SK-N-SH (cell line): ENCODE data around the gene BMP7. TPM values are rescaled to one million over a fixed set of nuclear protein-coding genes. Genes with fewer than 3 reads are reported as not detected.
"Not testable (repeated sequence)": the region's sequence is repeated elsewhere in the genome, so short reads cannot be mapped to it uniquely, and the experiment has no call there.

Experiments
- CTCF ChIA-PET: fragments of 300-600, 350-600 bp; formaldehyde crosslinking; extraction: SDS; loops from one replicate; lab custom pipeline; 2021; lab: Yijun Ruan, JAX
- POLR2A ChIA-PET: fragments of 350-600 bp; sonication (Branson Sonifier 250); formaldehyde crosslinking; extraction: SDS; loops from one replicate; lab custom pipeline; 2020; ENCODE audit warnings: antibody characterized with exemption, inconsistent platforms; lab: Yijun Ruan, JAX
- DNase-seq: peaks from one replicate; pipeline ENCODE4 v3.0.0; 2012
- H2AFZ ChIP-seq: fragments of 200-600 bp; sonication (generic); 2 replicates; pipeline ENCODE4 v1.8.1; 2016; ENCODE audit warnings: antibody characterized with exemption, mild to moderate bottlenecking, low read depth
- H3F3A ChIP-seq: fragments of 200-600 bp; sonication (generic); replicated peaks from 2 replicates; pipeline ENCODE3; 2016; ENCODE audit warnings: antibody characterized with exemption, mild to moderate bottlenecking; ENCODE audit not compliant: insufficient read depth
- H3K27ac ChIP-seq, 2 experiments: fragments of 200-500 bp in 1 of 2; fragments of 200-600 bp in 1 of 2; sonication (Bioruptor generic) in 1 of 2; sonication (generic), shearing (Covaris generic) in 1 of 2; 2 replicates each; pipeline versions ENCODE4 v1.5.1 to v1.6.1; 2014 to 2016; ENCODE audit warnings: low read depth in 2 of 2, inconsistent platforms in 1 of 2, low read length in 1 of 2, mild to moderate bottlenecking in 1 of 2, mixed read lengths in 1 of 2
- H3K27me3 ChIP-seq: fragments of 200-600 bp; sonication (generic), shearing (Covaris generic); 2 replicates; pipeline ENCODE4 v1.6.1; 2016; ENCODE audit warnings: mixed run types; ENCODE audit not compliant: insufficient read depth
- H3K36me3 ChIP-seq, 2 experiments: fragments of 200-500 bp in 1 of 2; fragments of 200-600 bp in 1 of 2; sonication (Bioruptor generic) in 1 of 2; sonication (generic) in 1 of 2; replicated peaks in 1 of 2; 2 replicates each; pipeline versions ENCODE3 to v1.5.1; 2014 to 2016; ENCODE audit warnings: low read length in 1 of 2, mild to moderate bottlenecking in 1 of 2; ENCODE audit not compliant: insufficient read depth in 2 of 2, control insufficient read depth in 1 of 2
- H3K4me1 ChIP-seq, 2 experiments: fragments of 200-500 bp in 1 of 2; fragments of 200-600 bp in 1 of 2; sonication (Bioruptor generic) in 1 of 2; sonication (generic), shearing (Covaris generic) in 1 of 2; 2 replicates each; pipeline versions ENCODE4 v1.5.1 to v1.6.1; 2014 to 2016; ENCODE audit warnings: low read depth in 1 of 2, low read length in 1 of 2, mixed run types in 1 of 2; ENCODE audit not compliant: insufficient read depth in 2 of 2, control insufficient read depth in 1 of 2
- H3K4me2 ChIP-seq: fragments of 200-600 bp; sonication (generic), shearing (Covaris generic); 2 replicates; pipeline ENCODE4 v1.6.1; 2017; ENCODE audit warnings: mixed run types
- H3K4me3 ChIP-seq, 2 experiments: fragments of 200-500 bp in 1 of 2; fragments of 200-600 bp in 1 of 2; sonication (Bioruptor generic) in 1 of 2; sonication (generic), shearing (Covaris generic) in 1 of 2; 2 replicates each; pipeline versions ENCODE4 v1.5.1 to v1.8.1; 2014 to 2016; ENCODE audit warnings: low read depth in 2 of 2, inconsistent platforms in 1 of 2, low read length in 1 of 2, mild to moderate bottlenecking in 1 of 2, mixed read lengths in 1 of 2, moderate library complexity in 1 of 2
- H3K79me2 ChIP-seq: fragments of 200-600 bp; sonication (generic); 2 replicates; pipeline ENCODE4 v1.8.1; 2017; ENCODE audit warnings: mild to moderate bottlenecking; ENCODE audit not compliant: insufficient read depth
- H3K9ac ChIP-seq: fragments of 200-600 bp; sonication (generic); 2 replicates; pipeline ENCODE4 v1.6.1; 2017; ENCODE audit warnings: mixed run types
- H3K9me2 ChIP-seq: fragments of 200-600 bp; sonication (generic); 2 replicates; pipeline ENCODE4 v1.6.1; 2017; ENCODE audit warnings: mixed run types
- H3K9me3 ChIP-seq: fragments of 200-600 bp; sonication (generic); 2 replicates; pipeline ENCODE4 v1.6.1; 2017; ENCODE audit warnings: mixed run types, mild to moderate bottlenecking, moderate library complexity
- H4K20me1 ChIP-seq: fragments of 200-600 bp; sonication (generic); 2 replicates; pipeline ENCODE4 v1.6.1; 2017; ENCODE audit warnings: mild to moderate bottlenecking, mixed run types; ENCODE audit not compliant: insufficient read depth
- ELF1 ChIP-seq: IDR thresholded peaks from 2 replicates; pipeline ENCODE4 v1.4.0; 2012
- EZH2phosphoT487 ChIP-seq: fragments of 200-600 bp; sonication (generic); IDR thresholded peaks from 2 replicates; pipeline ENCODE4 v1.6.1; 2017; ENCODE audit warnings: low read depth, mixed run types, mild to moderate bottlenecking, antibody characterized with exemption, moderate library complexity, borderline replicate concordance
- FOSL2 ChIP-seq: IDR thresholded peaks from 2 replicates; pipeline ENCODE4 v1.4.0; 2012; ENCODE audit warnings: low read depth, mild to moderate bottlenecking, moderate library complexity, borderline replicate concordance
- FOXJ3 ChIP-seq: sonication (generic); formaldehyde crosslinking; IDR thresholded peaks from 2 replicates; pipeline ENCODE4 v1.5.1; 2020; ENCODE audit warnings: mild to moderate bottlenecking, missing genetic modification reagents
- MEF2A ChIP-seq: IDR thresholded peaks from 2 replicates; pipeline ENCODE4 v1.4.0; 2012; ENCODE audit warnings: low read depth, borderline replicate concordance
- NFIC ChIP-seq: IDR thresholded peaks from 2 replicates; pipeline ENCODE4 v1.4.0; 2012; ENCODE audit warnings: borderline replicate concordance
- NRF1 ChIP-seq: IDR thresholded peaks from 2 replicates; pipeline ENCODE4 v1.6.1; 2012; ENCODE audit warnings: low read depth, mild to moderate bottlenecking, low read length
- TAF1 ChIP-seq: IDR thresholded peaks from 2 replicates; pipeline ENCODE4 v1.6.1; 2012; ENCODE audit warnings: low read depth, mild to moderate bottlenecking, low read length, moderate library complexity, borderline replicate concordance
- USF1 ChIP-seq: IDR thresholded peaks from 2 replicates; pipeline ENCODE4 v1.4.0; 2012; ENCODE audit warnings: low read depth, borderline replicate concordance
- YY1 ChIP-seq: IDR thresholded peaks from 2 replicates; pipeline ENCODE4 v1.4.0; 2012; ENCODE audit warnings: low read depth, mild to moderate bottlenecking
- WGBS: methylation state at CpG from one replicate; pipeline ENCODE4 v1.1.6; 2017; ENCODE audit warnings: low lambda C conversion rate; 5-methylcytosine and 5-hydroxymethylcytosine counted together
- polyA plus RNA-seq, 3 experiments: library from polyadenylated mRNA; depleted of rRNA; stranded (reverse); fragments of >200 nt; gene quantifications; 2 replicates each; pipeline ENCODE4 v1.2.3, GENCODE V29; 2012
- TF ChIP-seq, protein P1 (sequence below): fragments of 150-350 bp; IDR thresholded peaks from 2 replicates; pipeline ENCODE4 v1.6.1; 2017; ENCODE audit warnings: antibody characterized with exemption, low read length, low read depth, borderline replicate concordance
- TF ChIP-seq, protein P2 (sequence below): IDR thresholded peaks from 2 replicates; pipeline ENCODE4 v1.4.0; 2012; ENCODE audit warnings: low read depth, borderline replicate concordance

Gene BMP7
- polyA plus RNA-seq, 1 of the 3 experiments (the other 2 are of a cell fraction): not detected

DNA sequence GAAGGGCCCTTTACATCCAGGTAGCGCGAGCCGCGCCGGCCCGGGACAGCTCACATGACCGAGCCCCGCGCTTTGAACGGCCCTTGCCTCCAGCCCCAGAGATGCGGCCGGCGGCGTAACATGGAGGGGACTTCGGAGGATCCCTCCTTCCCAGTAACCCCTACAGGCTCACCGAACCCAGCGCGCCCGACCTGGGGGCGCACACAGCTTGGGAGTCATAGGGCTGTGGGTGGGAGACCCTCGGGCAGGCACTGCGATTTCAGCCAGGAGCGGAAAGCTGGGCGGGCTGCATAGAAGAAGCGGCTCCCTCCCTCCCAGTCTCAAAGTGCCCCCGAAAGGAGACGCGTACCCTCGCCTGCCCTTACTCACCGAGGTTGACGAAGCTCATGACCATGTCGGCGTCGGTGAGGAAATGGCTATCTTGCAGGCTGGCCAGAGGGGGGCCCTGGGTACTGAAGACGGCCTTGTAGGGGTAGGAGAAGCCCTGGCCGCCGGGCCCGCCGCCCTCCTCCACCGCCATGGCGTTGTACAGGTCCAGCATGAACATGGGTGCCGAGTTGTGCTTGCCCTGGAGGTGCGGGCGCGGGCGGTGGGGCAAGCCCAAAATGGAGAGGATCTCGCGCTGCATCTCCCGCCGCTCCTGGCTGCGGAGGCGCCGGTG lies 975 bp downstream of the BMP7 start:
- H3K27ac ChIP-seq: no peak overlapping the region
- H3K9ac ChIP-seq: no peak overlapping the region
- peak overlapping the region in 1 of 2 experiments; percentile 42; a peak in 1 of 4 replicates for H3K4me3 ChIP-seq
- H3K9me3 ChIP-seq: no peaks in the 10 kb centered on the region
- H3K9me2 ChIP-seq: no peaks in the 10 kb centered on the region
- 16% methylated on average over 9 of the region's 53 CpGs for WGBS
- no peak overlapping the region for H2AFZ ChIP-seq
- H4K20me1 ChIP-seq: no peaks in the 10 kb centered on the region
- POLR2A ChIA-PET: no interaction called here
- no peak overlapping the region for H3K4me2 ChIP-seq
- H3F3A ChIP-seq: no peaks in the 10 kb centered on the region
- CTCF ChIA-PET: interaction anchor here (0.7 to 2.5 kb wide), 6 partner anchors 13 to 67 kb away, joined by 3 to 8 read pairs (median 4); no protein-coding TSS in a partner anchor
- no peaks in the 10 kb centered on the region for H3K79me2 ChIP-seq
- no peak for TF ChIP-seq EZH2phosphoT487
- TF ChIP-seq YY1: no peak
- no peak for TF ChIP-seq TAF1
- peaks cover 8% of the 10 kb centered on the region; the same call in 1 of the 2 replicates for H3K27me3 ChIP-seq
- no peaks in the 10 kb centered on the region for H3K36me3 ChIP-seq
- DNase-seq: peak; percentile 70
- H3K4me1 ChIP-seq: peaks cover 0 to 22% of the 10 kb centered on the region in 2 experiments; a peak in 1 of 4 replicates

GRCh38 chr20:57264908-57265335 lies 1.5 kb downstream of the BMP7 start:
- CTCF ChIA-PET: interaction anchor here (1.0 to 2.5 kb wide), 5 partner anchors 13 to 173 kb away, joined by 3 to 8 read pairs (median 5); no protein-coding TSS in a partner anchor

DNA sequence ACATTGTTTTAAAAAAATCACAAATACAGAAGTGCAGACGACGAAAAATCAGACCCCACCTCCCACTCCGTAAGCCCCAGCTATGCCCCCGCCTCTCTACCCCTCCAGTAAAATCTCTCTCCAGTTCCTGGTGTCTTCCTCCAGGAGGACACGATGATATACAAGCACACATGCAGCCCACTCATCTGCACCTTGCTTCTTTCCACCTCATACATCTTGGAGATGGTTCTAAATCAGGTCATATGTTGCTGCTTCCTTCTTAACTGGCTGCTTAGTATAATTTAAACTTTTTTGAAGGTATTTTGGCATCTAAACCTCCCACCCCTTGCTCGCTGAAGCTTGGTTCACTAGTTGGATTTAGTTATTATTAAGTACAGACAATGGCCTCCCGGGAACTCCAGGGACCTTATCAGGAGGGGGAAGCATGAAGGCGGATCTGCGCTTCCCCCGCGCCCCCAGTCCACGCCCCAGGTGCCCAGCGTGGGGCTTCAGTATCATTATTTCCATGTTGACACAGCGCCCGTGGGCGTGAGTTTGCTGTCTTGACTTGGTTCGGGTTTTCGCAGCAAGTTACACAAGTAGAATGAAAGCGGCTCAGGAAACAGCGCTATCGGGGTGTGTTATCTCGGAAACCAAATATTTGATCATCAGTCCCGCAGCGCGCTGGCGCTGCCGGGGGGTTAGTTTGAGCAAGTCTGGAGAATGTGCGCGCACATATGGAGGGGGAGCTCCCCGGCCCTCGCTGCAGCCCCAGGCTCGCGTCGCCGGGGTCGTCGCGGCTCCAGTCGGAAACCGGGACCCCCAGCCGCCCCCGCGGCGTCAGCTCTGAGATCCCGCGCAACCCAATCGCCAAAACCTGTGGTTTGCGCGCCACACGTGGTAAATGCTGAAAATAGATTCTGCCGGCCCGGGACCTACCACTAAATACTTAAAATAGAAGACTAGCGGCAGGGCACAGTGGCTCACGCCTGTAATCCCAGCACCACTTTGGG lies 2.3 kb downstream of the BMP7 start:
- Histone ChIP-seq H3F3A (no peaks in the 10 kb centered on the region), H3K9me3 (no peaks in the 10 kb centered on the region), H3K27me3 (peaks cover 12% of the 10 kb centered on the region), H3K4me1 (peaks cover 0 to 32% of the 10 kb centered on the region in 2 experiments; a peak in 2 of 4 replicates), H3K79me2 (no peaks in the 10 kb centered on the region), H3K9ac (no peak overlapping the region), H3K27ac (no peak overlapping the region), H3K4me2 (no peak overlapping the region), H3K9me2 (no peaks in the 10 kb centered on the region), H3K36me3 (no peaks in the 10 kb centered on the region), H3K4me3 (peak overlapping the region in 1 of 2 experiments; percentile 19; a peak in 1 of 4 replicates), H4K20me1 (no peaks in the 10 kb centered on the region), H2AFZ (no peak overlapping the region)
- 58% methylated on average over 36 of the region's 54 CpGs for WGBS
- ChIA-PET POLR2A (no interaction called here), CTCF (interaction anchor here (1.0 to 2.6 kb wide), 7 partner anchors 19 to 172 kb away, joined by 3 to 9 read pairs (median 5); no protein-coding TSS in a partner anchor)
- no peak for DNase-seq
- TF ChIP-seq EZH2phosphoT487 (no peak), MEF2A (no peak), FOSL2 (no peak), ELF1 (no peak), NRF1 (no peak), USF1 (no peak), FOXJ3 (CRISPR knock-in tag) (no peak), NFIC (no peak)
- TF ChIP-seq, protein P1, sequence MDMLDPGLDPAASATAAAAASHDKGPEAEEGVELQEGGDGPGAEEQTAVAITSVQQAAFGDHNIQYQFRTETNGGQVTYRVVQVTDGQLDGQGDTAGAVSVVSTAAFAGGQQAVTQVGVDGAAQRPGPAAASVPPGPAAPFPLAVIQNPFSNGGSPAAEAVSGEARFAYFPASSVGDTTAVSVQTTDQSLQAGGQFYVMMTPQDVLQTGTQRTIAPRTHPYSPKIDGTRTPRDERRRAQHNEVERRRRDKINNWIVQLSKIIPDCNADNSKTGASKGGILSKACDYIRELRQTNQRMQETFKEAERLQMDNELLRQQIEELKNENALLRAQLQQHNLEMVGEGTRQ: no peak
- TF ChIP-seq, protein P2, sequence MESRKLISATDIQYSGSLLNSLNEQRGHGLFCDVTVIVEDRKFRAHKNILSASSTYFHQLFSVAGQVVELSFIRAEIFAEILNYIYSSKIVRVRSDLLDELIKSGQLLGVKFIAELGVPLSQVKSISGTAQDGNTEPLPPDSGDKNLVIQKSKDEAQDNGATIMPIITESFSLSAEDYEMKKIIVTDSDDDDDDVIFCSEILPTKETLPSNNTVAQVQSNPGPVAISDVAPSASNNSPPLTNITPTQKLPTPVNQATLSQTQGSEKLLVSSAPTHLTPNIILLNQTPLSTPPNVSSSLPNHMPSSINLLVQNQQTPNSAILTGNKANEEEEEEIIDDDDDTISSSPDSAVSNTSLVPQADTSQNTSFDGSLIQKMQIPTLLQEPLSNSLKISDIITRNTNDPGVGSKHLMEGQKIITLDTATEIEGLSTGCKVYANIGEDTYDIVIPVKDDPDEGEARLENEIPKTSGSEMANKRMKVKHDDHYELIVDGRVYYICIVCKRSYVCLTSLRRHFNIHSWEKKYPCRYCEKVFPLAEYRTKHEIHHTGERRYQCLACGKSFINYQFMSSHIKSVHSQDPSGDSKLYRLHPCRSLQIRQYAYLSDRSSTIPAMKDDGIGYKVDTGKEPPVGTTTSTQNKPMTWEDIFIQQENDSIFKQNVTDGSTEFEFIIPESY: no peak

More at GRCh38 chr20:57264908-57265335, 1.5 kb downstream of the BMP7 start:
- 22% methylated on average over 21 of the region's 29 CpGs for WGBS
- H3K79me2 ChIP-seq, H2AFZ ChIP-seq, DNase-seq, H3K27ac ChIP-seq, H3K36me3 ChIP-seq, H3F3A ChIP-seq, H3K27me3 ChIP-seq, H3K4me2 ChIP-seq, H3K9me2 ChIP-seq, H4K20me1 ChIP-seq, H3K9ac ChIP-seq, POLR2A ChIA-PET, H3K9me3 ChIP-seq: not testable (repeated sequence)
- peak overlapping the region in 1 of 2 experiments; percentile 42; a peak in 1 of 4 replicates for H3K4me3 ChIP-seq
- peaks cover 0 to 26% of the 10 kb centered on the region in 2 experiments; a peak in 1 of 4 replicates for H3K4me1 ChIP-seq
